Liver (tissue), 3 donors: Measurements from ENCODE around the gene MEGF6.

Source experiments
- SP1 ChIP-seq: IDR thresholded peaks from 2 replicates; pipeline ENCODE4 v1.6.1; 2018; ENCODE audit warnings: antibody characterized with exemption, mild to moderate bottlenecking
- YY1 ChIP-seq: IDR thresholded peaks from 2 replicates; pipeline ENCODE4 v1.6.1; 2016; ENCODE audit warnings: antibody characterized with exemption, mild to moderate bottlenecking
- TF ChIP-seq, protein P1 (sequence below): fragments of 150-350 bp; IDR thresholded peaks from 2 replicates; pipeline ENCODE4 v1.5.1; 2017; ENCODE audit warnings: improper control_type of control experiment, low read depth, low read length; ENCODE audit not compliant: missing input control
- TF ChIP-seq, protein P2 (sequence below): IDR thresholded peaks from 2 replicates; pipeline ENCODE4 v1.6.1; 2016; ENCODE audit warnings: antibody characterized with exemption, mild to moderate bottlenecking
- donor health status: healthy.
- donor health status: healthy.

DNA sequence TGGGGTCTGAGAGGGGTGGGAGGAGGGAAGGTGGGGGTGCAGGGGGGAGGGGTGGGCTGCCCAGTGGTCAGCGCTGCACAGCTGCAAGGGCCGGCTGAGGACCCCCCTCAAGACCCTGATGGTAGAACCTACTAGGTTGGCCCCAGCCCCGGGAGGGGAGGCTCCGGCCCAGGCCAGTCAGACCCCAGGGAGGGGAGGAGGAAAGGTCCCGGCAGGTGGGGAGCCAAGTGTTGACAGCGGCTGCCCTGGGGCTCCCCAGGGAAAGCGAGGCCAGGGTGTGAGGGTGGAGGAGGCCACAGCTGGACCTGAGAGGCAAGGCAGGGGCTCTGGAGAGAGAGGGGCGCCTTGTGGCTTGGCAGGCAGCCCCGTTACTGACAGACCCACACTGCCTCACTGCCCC, 31.1 kb downstream of the MEGF6 start:
- TF ChIP-seq, protein P1, sequence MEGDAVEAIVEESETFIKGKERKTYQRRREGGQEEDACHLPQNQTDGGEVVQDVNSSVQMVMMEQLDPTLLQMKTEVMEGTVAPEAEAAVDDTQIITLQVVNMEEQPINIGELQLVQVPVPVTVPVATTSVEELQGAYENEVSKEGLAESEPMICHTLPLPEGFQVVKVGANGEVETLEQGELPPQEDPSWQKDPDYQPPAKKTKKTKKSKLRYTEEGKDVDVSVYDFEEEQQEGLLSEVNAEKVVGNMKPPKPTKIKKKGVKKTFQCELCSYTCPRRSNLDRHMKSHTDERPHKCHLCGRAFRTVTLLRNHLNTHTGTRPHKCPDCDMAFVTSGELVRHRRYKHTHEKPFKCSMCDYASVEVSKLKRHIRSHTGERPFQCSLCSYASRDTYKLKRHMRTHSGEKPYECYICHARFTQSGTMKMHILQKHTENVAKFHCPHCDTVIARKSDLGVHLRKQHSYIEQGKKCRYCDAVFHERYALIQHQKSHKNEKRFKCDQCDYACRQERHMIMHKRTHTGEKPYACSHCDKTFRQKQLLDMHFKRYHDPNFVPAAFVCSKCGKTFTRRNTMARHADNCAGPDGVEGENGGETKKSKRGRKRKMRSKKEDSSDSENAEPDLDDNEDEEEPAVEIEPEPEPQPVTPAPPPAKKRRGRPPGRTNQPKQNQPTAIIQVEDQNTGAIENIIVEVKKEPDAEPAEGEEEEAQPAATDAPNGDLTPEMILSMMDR = no peak
- TF ChIP-seq YY1 (no peak), SP1 (no peak)
- TF ChIP-seq, protein P2, sequence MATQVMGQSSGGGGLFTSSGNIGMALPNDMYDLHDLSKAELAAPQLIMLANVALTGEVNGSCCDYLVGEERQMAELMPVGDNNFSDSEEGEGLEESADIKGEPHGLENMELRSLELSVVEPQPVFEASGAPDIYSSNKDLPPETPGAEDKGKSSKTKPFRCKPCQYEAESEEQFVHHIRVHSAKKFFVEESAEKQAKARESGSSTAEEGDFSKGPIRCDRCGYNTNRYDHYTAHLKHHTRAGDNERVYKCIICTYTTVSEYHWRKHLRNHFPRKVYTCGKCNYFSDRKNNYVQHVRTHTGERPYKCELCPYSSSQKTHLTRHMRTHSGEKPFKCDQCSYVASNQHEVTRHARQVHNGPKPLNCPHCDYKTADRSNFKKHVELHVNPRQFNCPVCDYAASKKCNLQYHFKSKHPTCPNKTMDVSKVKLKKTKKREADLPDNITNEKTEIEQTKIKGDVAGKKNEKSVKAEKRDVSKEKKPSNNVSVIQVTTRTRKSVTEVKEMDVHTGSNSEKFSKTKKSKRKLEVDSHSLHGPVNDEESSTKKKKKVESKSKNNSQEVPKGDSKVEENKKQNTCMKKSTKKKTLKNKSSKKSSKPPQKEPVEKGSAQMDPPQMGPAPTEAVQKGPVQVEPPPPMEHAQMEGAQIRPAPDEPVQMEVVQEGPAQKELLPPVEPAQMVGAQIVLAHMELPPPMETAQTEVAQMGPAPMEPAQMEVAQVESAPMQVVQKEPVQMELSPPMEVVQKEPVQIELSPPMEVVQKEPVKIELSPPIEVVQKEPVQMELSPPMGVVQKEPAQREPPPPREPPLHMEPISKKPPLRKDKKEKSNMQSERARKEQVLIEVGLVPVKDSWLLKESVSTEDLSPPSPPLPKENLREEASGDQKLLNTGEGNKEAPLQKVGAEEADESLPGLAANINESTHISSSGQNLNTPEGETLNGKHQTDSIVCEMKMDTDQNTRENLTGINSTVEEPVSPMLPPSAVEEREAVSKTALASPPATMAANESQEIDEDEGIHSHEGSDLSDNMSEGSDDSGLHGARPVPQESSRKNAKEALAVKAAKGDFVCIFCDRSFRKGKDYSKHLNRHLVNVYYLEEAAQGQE = no peak
